Activated CD4-positive, alpha-beta T cell treated with anti-CD3 and anti-CD28 coated beads, Interleukin-10, Interleukin-2, amounts not matched to agents 100 ng/mL and 50 ng/mL, durations not matched to agents 16 hours and 8 hours (primary cell): ENCODE measurements around the gene SV2C.
A peak's percentile ranks its signal among the peaks of the same experiment; 100 is the strongest.
"Not testable (repeated sequence)": the region's sequence is repeated elsewhere in the genome, so short reads cannot be mapped to it uniquely, and the experiment has no call there.

Experiments used
- DNase-seq: peaks from one replicate; pipeline ENCODE4 v3.0.0-alpha.2; 2020

Gene SV2C

DNA sequence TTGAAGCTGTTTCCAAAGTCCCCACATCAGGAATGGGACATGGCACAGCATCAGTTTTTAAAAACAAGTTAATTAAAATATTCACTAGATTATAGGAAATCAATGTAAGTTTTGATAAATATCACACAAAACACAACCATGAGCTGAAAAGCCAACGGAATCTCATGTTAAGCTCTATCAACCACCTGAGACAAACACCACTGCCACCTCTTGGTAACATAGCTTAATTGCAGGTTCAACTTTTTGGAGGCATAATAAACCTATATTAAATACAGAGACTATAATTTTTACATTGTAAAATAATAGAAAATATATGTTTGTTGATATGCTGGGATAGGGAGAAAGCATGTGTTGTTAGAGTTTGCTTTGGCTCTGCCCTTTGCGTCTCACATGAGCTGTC is 126.1 kb downstream of the SV2C start:
- no peak for DNase-seq

DNA sequence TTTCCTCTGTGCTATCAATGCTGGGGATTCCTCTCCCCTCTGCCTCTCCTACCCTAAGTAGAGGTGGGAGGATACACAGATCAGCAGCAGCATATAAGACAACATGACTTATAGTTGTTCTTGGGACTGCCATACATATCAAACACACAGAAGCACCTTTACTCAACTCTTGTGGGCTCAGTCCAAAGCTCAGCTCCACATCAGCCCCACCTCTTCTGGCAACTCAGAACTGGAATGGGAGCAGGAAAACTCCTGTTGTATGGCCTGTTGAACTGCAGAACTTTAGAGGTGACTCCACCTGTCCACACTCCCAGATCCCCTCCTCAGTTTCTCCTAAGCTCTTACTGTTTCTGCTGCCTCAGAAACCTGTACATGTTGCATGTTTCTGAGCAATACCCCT is 127.8 kb downstream of the SV2C start:
- no peak for DNase-seq

DNA sequence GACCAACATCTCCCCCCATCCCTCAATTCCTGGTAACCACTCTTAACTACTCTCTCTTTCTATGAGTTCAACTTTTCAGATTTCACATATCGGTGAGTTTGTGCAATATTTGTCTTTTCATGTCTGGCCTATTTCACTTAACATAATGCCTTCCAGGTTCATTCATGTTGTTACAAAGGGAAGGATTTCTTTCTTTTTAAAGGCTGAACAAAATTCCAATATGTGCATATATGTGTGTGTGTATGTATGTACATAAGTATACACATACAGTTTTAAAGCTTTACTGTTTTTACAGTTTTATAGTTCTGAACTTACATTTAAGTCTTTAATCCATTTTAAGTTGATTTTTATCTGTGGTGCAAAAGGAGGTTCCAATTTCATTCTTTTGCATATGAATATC is 130.7 kb downstream of the SV2C start:
- no peak for DNase-seq

DNA sequence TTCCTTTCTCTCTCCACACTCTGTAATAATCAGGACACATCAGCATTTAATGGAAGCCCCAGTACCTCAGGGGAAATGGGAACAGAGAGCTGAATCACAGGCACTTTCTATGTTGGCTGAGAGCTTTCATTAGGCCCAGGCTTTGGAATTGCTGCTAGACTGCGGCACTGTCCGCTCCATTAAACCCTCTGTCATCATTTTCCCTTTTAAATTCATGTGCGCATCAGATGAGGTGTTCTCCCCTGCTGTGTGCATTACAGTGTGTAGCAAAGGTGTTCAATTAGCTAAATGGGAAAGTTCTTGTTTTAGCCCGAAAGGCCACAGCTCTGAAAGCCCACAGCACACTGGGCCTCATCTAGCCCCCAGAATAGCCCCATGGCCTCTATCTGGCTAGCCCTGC is 133.6 kb downstream of the SV2C start:
- no peak for DNase-seq

DNA sequence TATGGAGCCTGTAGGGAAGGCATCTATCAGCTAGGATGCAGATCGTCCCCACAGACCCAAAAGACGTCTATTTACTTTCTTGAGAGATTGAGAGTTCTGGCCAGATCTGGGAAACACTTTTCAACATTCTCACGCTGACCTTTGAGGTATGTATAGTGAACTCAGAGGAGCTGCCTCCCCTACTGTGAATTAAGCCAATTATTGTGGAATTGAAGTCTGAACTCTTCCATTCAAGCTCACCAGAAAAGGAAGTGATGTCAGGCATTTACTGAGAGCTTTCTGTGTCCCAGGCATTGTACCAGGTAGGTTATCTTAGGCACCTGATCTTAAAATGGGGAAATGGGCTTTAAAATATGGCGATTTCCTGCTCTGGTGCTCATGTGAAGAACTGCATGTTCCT is 136.5 kb downstream of the SV2C start:
- DNase-seq, result no peak

DNA sequence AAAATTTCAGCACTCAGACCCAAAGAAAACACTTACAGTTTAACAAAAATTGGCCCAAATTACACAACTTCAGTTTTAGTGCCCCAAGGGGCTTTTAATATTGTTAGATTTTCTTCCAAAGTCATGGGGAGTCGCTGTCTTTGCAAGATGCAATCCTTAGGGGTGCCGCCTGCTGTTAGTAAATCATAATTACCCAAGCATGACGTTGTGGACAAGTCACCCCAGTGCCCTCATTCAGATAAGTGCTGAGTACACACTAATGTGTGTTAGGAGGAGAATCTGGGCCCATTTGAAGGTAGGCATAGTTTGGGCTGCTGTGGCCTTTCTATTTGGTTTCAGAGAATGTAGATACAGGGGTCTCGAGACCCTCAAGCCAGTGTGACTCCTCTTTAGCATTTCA is 138.1 kb downstream of the SV2C start:
- no peak for DNase-seq

DNA sequence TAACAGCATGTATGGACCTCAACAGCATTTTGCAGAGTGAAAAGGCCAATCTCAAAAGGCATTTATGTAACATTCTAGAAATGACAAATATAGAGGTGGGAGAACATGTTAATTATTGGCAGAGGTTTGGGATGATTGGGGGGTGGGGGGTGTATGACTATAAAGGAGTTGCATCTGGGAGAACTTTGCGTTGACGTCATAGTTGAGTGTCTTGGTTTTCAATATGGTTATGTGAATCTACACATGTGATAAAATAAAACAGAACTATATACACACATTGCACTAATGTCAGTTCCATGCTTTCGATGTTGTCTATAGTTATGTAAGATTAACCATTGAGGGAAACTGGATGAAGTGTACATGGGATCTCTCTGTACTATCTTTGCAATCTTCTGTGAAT is 139.1 kb downstream of the SV2C start:
- DNase-seq, result no peak

DNA sequence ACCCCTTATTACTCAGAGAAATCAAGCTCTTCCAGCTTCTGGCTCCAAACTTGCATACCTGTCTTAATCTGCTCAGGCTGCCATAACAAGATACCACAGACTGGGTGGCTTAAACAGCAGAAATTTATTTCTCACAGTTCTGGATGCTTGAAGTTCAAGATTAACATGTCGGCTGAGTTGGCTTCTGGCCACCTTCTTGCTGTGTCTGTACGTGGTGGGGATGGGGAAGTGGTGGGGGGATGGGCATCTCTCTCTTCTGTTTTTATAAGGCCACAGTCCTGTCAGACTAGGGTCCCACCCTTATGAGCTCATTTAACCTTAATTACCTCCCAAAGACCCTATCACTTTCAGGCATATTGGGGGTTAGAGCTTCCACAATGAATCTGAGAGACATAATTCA is 140.5 kb downstream of the SV2C start:
- DNase-seq, result no peak

DNA sequence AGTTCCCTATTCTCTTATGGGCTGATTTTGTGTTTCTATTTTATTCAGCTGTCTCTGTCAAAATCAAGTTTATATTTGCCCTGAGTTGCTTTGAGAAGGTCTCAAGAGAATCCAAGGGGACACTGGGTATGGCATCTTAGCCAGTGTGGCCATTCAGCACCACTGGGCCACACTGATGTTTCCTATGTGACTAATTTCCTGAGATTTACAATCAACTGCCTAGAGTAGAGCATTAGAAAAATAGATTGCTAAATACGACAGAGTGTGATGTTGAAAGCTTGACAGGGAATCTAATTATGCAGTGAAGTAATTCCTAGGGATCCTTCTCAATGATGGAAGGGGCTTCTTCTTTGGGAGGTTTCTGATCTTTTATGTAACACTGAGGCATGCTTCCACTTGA is 141.7 kb downstream of the SV2C start:
- DNase-seq, result no peak

DNA sequence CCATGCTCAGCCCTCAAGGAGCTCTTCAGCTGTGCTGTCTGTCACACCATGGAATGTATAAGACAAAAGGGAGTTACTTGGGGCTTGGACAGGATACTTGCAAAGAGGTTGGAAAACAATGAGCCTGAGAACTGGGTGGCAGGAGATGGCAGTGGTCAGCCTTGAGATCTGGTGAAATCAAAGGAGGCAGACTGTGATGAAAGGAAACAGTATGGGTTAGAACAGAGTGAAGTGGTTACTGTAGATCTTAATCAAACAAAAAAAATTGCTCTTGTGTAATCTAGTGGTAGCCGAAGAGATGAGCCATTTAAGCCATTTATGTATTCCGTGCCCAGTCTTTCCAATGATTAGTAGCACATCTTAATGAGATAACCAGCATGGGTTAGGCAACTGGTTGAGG is 142.2 kb downstream of the SV2C start:
- no peak for DNase-seq

DNA sequence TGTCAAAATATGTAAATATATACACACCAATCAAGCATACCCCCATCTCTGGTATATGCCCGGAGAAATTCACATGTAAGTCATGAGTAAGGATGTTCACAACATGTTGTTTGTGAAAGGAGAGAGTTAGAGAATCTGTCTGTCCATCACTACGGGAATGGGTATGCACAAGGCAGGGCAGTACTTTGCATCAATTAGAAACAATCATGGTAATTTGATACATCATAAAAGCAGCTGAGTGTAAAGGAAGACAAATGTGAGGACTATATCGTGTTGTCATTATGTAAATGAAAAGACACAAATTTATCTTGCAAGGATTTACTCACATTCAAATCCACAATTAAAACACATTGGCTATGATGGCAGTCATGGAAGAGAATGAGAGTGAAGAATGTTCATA is 146.7 kb downstream of the SV2C start:
- DNase-seq, result no peak

DNA sequence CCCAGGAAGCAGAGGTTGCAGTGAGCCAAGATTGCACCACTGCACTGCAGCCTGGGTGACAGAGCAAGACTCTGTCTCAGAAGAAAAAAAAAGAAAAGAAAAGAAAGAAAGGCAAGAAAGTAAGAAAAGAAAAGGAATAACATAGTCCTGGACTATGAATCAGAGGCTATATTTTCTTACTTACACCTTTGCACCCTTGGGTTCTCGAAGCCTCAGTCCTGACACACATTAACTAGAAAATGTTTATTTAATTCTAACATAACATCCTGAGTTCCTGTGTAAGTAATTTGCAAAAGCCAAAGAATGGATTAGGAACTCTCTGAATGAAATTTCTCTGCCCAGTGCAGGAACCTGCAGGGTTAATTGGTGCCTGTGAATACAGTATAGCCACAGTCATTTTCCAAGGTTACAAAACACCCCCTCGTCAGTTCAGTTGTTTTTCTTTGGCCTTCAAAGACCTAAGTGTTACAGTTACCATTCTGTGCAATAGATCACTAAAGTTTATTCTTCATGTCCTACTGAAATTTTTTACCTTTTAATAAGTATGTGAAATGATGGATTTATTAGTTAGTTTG is 147.6 kb downstream of the SV2C start:
- DNase-seq, result no peak

DNA sequence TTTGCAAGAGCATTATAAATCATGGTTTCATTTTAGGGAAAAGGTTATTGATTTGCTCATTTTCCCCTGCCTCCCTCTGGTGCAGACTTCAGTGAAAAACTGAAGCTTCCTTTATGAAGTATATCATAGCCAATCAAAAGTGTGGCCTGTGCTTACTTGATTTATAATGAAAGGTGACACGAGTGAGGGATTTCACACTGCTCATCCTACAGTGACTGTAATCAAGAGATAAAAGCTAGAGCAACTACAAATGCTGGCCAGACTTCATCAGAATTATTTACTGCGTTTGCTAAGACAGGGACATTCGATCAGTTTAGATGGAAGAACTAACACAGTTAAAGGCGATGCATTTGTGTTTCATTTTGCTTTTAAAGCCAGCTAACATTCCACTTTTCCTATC is 151.5 kb downstream of the SV2C start:
- no peak for DNase-seq

DNA sequence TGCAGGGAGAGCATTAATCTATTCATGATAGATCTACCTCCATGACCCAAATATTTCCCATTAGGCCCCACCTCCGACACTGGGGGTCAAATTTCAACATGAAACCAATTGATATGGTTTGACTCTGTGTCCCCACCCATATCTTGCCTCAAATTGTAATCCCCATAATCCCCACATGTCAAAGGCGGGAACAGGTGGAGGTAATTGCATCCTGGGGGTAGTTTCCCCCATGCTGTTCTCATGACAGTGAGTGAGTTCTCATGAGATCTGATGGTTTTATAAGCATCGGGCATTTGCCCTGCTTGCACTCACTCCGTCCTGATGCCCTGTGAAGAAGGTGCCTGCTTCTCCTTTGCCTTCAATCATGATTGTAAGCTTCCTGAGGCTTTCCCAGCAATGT is 153.5 kb downstream of the SV2C start:
- no peak for DNase-seq

DNA sequence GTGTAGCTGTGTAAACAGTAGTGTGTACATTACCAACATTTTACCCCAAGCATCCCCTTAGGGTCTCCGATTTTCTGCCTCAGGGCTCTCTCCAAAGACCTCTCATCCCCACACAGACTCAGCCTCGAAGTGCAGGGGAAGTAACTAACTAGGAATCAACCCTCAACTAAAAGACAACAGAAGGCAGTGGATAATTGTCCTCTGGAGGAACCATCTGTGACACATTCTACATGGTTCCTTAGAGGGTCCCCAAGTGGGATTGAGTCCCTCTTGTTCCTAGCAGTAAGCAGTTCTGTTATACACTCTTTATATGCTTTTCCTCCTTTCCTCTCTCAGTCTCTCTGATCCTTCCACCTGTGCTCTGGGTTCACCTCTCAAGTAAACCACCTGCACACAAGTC is 157.2 kb downstream of the SV2C start:
- no peak for DNase-seq

DNA sequence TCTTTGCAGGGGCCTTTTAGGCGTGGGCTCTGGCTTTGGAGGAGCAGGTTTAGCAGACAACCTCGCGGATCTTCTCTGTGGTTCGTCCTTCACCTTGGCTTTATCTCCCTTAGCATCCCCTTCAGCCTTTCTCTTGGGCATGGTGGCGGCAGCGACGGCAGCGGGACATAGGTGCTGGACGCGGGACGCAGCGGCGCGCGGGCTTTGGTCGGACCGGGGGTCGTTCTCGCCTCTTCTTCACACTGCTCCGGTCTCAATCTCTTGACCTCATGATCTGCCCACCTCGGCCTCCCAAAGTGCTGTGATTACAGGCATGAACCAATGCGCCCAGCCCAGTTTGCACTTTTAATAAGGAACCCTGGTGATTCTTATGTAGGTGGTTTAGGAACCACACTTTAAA is 159.0 kb downstream of the SV2C start:
- DNase-seq, result not testable (repeated sequence)

DNA sequence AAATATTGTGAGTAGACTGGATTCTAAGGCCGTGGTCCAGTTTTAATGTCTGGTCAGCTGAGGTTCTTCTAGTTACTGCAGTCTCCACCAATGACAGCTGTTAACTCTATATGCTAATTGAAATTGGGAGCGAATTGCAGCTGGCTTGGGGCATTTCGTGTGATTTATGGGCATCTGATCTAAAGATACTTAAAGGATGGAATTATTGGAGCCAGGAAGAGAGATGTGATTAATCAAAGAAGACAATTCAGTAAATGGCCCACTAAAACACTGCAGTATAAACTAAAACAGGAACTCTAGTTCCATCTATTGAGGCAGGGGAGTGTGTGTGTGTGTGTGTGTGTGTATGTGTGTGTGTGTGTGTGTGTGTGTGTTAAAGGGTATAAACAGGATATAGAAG is 162.4 kb downstream of the SV2C start:
- no peak for DNase-seq

DNA sequence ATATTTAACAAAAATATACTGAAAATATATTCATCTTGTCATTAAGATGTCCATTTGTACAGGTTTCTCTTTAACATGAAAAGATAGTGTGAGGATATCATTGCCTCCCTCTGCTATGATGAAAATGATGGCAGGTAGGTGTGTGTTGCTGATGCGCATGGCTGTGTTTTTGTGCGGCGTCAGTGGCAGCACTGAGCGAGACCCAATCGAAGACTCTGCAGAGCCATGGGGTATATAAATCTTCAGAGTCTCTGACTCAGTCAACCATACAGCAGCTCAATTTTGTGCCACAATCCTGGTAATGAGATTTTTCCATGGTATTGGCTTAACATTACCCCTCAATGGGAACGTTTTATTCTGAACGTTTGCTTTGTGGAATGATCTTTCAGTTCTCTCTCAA is 166.4 kb downstream of the SV2C start:
- no peak for DNase-seq

DNA sequence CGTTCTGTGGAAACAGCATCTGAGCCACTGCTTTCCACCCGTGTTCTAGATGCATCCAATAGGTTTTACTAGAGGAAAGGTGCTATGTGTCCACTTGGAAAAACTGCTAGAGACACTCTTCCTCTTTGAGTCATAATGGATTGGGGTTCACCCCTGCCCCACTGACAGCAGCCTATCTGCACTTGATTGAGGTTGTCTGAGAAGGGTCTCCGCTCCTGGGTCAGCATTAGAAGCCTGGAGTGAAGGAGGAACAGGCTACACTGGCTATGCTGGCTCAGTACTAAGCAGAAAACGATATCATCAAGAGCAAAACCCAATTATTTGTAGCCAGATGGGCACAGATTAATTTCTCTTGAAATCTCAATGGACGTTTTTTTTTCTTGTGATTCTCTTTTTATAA is 167.3 kb downstream of the SV2C start:
- no peak for DNase-seq

DNA sequence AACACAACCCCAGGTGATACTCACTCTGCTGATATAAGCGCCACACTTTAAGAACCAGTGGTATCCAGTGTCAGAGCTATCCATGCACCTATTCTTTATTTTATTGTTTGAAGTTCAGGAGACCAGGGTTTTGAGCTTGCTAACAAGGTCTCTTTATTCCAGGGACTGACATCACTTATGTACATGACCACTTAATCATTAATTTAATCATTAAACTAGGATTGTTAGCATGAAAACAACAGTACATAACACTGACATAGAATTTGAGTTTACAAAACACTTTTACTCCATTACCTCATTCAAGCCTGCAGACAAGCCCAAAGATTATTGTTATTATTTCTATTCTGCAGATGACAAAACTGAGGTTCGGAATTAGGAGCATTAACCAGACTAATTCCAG is 168.5 kb downstream of the SV2C start:
- no peak for DNase-seq

DNA sequence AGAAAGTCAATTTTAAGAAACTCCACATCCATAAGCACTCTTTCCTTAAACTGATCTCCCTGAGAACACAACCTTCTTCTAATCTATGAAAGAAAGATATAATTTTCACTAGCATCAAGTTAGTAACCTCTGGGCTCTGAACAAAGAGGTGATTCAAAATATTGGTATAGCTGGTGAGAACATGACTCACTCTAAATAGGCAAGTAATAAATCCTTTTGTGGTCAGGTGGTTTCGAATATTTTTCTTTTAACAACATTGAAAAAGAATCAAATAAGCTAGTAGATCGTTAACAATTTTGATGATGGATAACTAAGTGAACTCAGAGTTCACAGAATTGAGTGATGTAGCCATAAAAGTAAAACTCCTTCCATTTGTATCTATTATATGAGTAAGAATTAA is 169.3 kb downstream of the SV2C start:
- DNase-seq, result no peak

DNA sequence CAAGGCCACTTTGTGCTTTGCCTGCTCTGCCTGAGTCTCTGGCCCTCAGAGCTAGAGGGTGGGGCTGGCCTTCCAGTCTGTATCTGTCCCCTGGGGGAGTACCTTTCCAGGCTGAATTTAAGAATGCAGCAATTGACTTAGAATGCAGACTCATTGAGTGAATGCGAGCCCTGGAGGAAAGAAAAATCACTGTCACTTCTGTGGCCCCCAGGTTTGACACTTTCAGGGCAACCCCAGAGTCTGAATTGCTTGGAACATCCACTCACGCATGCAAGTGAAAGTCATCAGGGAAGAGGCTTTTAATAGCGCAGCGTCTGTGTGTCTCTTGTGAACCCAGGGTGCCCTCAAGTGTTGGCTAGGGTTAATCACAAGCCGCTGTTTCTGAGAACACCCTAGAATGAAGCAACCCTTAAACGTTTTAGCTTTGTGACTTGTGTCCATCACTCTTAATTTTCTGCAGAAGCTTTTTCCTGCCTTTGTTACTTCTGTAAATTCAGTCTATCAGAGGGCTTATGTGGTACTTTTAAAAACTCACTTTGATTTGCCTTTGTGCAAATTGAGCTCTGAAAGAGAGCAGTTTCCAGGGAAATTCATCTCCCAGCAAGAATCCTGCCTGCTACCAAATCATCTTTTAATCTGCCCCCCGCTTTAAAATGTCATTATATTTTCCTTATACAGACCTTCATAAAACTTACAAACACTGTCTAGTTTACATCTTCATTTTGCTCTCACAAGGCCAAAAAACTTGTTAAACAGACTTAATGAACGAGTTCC is 173.1 kb downstream of the SV2C start:
- peak; percentile 80 for DNase-seq

DNA sequence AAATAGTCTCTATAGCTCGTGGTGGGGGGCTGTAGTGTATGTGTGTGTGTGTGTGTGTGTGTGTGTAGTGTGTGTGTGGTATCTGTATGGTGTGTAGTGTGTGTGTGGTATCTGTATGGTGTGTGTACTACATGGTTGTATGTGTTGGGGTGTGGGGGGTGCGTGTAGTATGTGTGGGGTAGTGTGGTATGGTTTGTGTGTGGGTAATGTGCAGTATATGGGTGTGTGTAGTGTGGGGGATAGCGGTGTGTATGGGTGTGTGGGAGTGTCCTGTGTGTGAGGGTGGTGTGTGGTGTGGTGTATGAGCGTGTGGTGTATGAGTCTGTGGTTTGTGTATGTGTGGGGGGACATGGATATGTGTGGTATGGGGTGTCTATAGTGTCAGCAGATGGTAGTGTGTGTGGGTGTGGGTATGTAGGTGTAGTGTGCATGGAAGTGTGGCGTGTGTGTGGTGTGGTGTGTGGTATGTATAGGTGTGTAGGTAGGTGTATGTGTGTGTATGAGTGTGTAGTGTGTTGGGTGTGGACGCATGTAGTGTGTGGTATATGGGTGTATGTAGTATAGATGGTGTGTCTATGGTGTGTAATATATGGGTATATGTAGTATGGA is 174.1 kb downstream of the SV2C start:
- DNase-seq, result no peak

DNA sequence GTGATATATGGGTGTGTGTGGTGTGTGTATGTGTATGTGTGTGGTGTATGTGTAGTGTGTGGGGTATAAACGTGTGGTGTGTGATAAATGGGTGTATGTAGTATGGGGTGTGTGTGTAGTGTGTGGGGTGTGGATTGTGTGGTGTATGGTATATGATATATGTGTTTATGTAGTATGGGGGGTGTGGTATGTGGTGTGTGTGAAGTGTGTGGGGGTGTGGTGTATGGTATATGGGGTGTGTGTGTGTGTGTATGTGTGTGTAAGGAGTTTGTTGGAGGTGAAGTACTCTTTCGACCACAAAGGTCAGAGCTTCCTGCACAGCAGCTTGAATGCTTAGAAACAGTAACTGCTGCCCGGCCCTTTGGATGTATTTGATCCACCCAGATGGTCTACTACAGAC is 174.7 kb downstream of the SV2C start:
- no peak for DNase-seq

DNA sequence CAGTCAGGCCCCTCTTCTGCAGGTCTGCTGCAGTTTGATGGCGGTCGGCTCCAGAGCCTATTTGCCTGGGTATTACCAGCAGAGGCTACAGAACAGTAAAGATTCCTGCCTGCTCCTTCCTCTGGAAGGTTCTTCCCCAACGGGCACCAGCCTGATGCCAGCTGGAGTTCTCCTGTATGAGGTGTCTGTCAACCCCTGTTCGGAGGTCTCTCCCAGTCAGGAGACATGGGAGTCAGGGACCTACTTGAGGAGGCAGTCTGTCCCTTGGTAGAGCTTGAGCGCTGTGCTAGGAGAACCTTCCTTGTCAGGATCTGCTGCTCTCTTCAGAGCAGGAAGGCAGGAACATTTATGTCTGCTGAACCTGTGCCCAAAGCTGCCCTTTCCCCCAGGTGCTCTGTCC is 181.5 kb downstream of the SV2C start:
- no peak for DNase-seq
